Lung (tissue), 12 donors: Measurements from ENCODE around the gene GPC6. TPM values are rescaled to one million over a fixed set of nuclear protein-coding genes. Genes with fewer than 3 reads are reported as not detected.

ENCODE experiments used
- ATAC-seq: fragments of 200-7000 bp; cut with Tn5 transposase; one replicate; pipeline ENCODE4 v1.9.1; 2020; ENCODE audit warnings: moderate number of reproducible peaks; ENCODE audit not compliant: insufficient read depth, low FRiP score
- DNase-seq, 3 donors: peaks; one replicate each; pipeline ENCODE4 v3.0.0-alpha.2; 2013 to 2017
- H3K27ac ChIP-seq, 2 donors: one replicate each; pipeline ENCODE4 v1.5.1; 2013; ENCODE audit warnings: mild to moderate bottlenecking in 2 of 2, moderate library complexity in 2 of 2, control low read depth in 1 of 2, inconsistent platforms in 1 of 2, low read depth in 1 of 2, low read length in 1 of 2
- H3K27me3 ChIP-seq, 3 donors: one replicate each; pipeline ENCODE4 v1.5.1; 2013; ENCODE audit warnings: low read length in 2 of 3; ENCODE audit not compliant: control insufficient read depth in 3 of 3, insufficient read depth in 3 of 3
- H3K36me3 ChIP-seq, 4 donors: one replicate each; pipeline ENCODE4 v1.5.1; 2013; ENCODE audit warnings: low read length in 4 of 4, mild to moderate bottlenecking in 1 of 4, moderate library complexity in 1 of 4; ENCODE audit not compliant: control insufficient read depth in 4 of 4, insufficient read depth in 4 of 4
- H3K4me1 ChIP-seq, 5 donors: one replicate each; pipeline ENCODE4 v1.5.1; 2013; ENCODE audit warnings: low read length in 5 of 5, mild to moderate bottlenecking in 2 of 5, moderate library complexity in 1 of 5; ENCODE audit not compliant: control insufficient read depth in 5 of 5, insufficient read depth in 5 of 5
- H3K4me3 ChIP-seq: one replicate; pipeline ENCODE4 v1.5.1; 2013; ENCODE audit warnings: mild to moderate bottlenecking, control low read depth, moderate library complexity
- H3K9ac ChIP-seq, 2 donors: one replicate each; pipeline ENCODE4 v1.5.1; 2013; ENCODE audit warnings: low read length in 2 of 2, control low read depth in 1 of 2; ENCODE audit not compliant: insufficient read depth in 1 of 2
- H3K9me3 ChIP-seq, 4 donors: one replicate each; pipeline ENCODE4 v1.5.1; 2013; ENCODE audit warnings: low read length in 3 of 4, mild to moderate bottlenecking in 1 of 4, moderate library complexity in 1 of 4; ENCODE audit not compliant: control insufficient read depth in 4 of 4, insufficient read depth in 3 of 4
- CTCF ChIP-seq: IDR thresholded peaks from 2 replicates; pipeline ENCODE4 v1.5.1; 2012; ENCODE audit warnings: mild to moderate bottlenecking; ENCODE audit errors: control extremely low read depth, extremely low read depth
- WGBS, 2 donors: extraction: QIAGEN DNeasy Blood & Tissue Kit; methylation state at CpG; one replicate each; pipeline ENCODE4 v1.1.7; 2013; 5-methylcytosine and 5-hydroxymethylcytosine counted together
- polyA plus RNA-seq, 2 donors: library from polyadenylated mRNA; stranded (reverse); fragments of 200-250 nt; gene quantifications; one replicate each; pipeline ENCODE4 v1.2.1, GENCODE V29; 2013
- total RNA-seq, 2 donors: library from RNA; depleted of rRNA in 1 of 2; stranded (reverse); fragments of >200 nt in 1 of 2; gene quantifications; one replicate each; pipeline ENCODE4 v1.2.1, GENCODE V29; 2014 to 2021
- donor health status: control.
- donor health status: control.
- donor health status: Bipolar disorder and iron deficiency.
- donor health status: healthy.
- donor health status: DM: yes; HTN: yes; CAD: no.

GPC6 gene
- total and polyA plus RNA-seq, 4 donors, result 0.45 to 31.4 (median 4.8) TPM

GRCh38 chr13:94173312-94173854, 946.8 kb downstream of the GPC6 start:
- Histone ChIP-seq H3K4me1 (peaks cover 0 to 51% (median 7%) of the 10 kb centered on the region in 5 donors), H3K4me3 (no peak overlapping the region), H3K27me3 (no peaks in the 10 kb centered on the region), H3K36me3 (no peaks in the 10 kb centered on the region), H3K9me3 (no peaks in the 10 kb centered on the region), H3K27ac (no peak overlapping the region), H3K9ac (no peak overlapping the region)
- DNase-seq (no peak), ATAC-seq (no peak)
- 84 to 94% methylated on average over 4 of the region's 4 CpGs for WGBS, 2 donors
- TF ChIP-seq CTCF, result no peak

GRCh38 chr13:94174009-94174408, 947.4 kb downstream of the GPC6 start:
- H3K4me3 ChIP-seq, result no peak overlapping the region
- H3K9ac ChIP-seq, result no peak overlapping the region
- DNase-seq (no peak), ATAC-seq (no peak)
- H3K4me1 ChIP-seq, result peaks cover 0 to 50% (median 7%) of the 10 kb centered on the region in 5 donors
- H3K36me3 ChIP-seq, result no peaks in the 10 kb centered on the region
- H3K9me3 ChIP-seq, result no peaks in the 10 kb centered on the region
- no peak overlapping the region for H3K27ac ChIP-seq
- H3K27me3 ChIP-seq, result no peaks in the 10 kb centered on the region
- TF ChIP-seq CTCF, result no peak

- Histone ChIP-seq H3K36me3 (no peaks in the 10 kb centered on the region), H3K27me3 (no peaks in the 10 kb centered on the region), H3K4me3 (no peak overlapping the region), H3K4me1 (peaks cover 0 to 40% (median 5%) of the 10 kb centered on the region in 5 donors), H3K9me3 (no peaks in the 10 kb centered on the region), H3K27ac (no peak overlapping the region), H3K9ac (no peak overlapping the region)
- 90 to 96% methylated on average over 1 of the region's 1 CpG for WGBS, 2 donors
- no peak for ATAC-seq
- no peak for DNase-seq
- no peak for TF ChIP-seq CTCF
These were observed 948.5 kb downstream of the GPC6 start for GRCh38 chr13:94175076-94175475.

- no peak overlapping the region for H3K4me3 ChIP-seq
- H3K36me3 ChIP-seq, result no peaks in the 10 kb centered on the region
- H3K27ac ChIP-seq, result no peak overlapping the region
- TF ChIP-seq CTCF, result no peak
- H3K27me3 ChIP-seq, result no peaks in the 10 kb centered on the region
- no peak overlapping the region for H3K9ac ChIP-seq
- H3K4me1 ChIP-seq, result peaks cover 0 to 31% (median 2%) of the 10 kb centered on the region in 5 donors
- no peaks in the 10 kb centered on the region for H3K9me3 ChIP-seq
- no peak for DNase-seq
- ATAC-seq, result no peak
- WGBS, 2 donors, result 30 to 52% methylated on average over 4 of the region's 4 CpGs
These were observed 950.0 kb downstream of the GPC6 start for GRCh38 chr13:94176561-94176960.
